ENCODE data around the gene KMT5C. TPM values are rescaled to one million over a fixed set of nuclear protein-coding genes. Genes with fewer than 3 reads are reported as not detected.
A peak's percentile ranks its signal among the peaks of the same experiment; 100 is the strongest.

KMT5C gene
- polyA plus RNA-seq = 1 to 10 TPM in 2 of 3 donors, under 1 TPM in 1; 0.79 to 2.2 (median 2.1) TPM

DNA sequence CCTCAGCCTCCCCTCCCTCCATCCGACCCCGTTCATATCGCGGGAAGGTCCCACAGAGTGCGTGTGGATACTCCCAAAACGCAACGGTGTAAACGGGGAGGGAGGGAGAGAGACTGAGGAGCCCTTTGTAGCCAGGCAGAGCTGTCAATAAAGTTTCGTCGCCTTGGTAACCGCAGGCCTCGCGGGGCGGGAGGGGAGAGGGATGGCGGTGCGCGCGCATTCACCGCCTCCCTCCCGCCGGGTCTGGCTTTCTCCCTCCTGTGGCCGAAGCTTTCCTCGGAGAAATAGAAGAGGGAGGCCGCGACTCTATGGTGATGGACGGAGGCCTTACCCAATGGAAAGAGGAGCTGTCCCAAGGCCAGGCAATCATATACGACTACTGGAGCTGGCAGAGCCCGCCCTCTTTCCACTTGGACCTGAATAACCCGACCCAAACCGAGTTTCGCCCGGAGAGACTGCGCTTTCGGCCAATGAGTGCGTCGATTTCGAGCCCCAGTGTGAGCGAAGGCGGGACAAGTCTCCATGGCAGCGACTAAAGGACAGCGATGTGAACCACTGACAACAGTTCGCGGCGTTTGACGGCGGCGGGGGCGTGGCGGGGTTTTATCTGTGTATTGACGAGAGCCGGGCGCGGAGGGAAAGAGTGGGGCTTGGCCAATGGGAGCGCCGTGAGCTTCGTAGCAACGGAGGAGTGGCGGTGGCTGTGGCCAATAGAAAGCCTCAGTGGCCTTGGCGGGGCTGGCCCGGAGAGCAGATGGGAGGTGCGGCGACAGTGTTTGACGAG lies at the start of gene KMT5C:
KMT5C (plus strand) TSS at position 772 of the 784 bp plus-strand sequence. CDS start 2,061 bp downstream, outside the sequence.
- no peaks in the 10 kb centered on the region for H3K36me3 Mint-ChIP-seq
- DNase-seq = peak; percentile 100
- H3K4me3 Mint-ChIP-seq = peak within 1 kb of the TSS; percentile 92 to 99 (median 96)
- peaks cover 27 to 34% of the 10 kb centered on the region in 2 donors for H3K4me1 Mint-ChIP-seq
- peak within 1 kb of the TSS; percentile 97 to 100 (median 99) for H3K27ac Mint-ChIP-seq
- H3K27me3 Mint-ChIP-seq (ENCODE audit: low read depth in 3 of 3) = peaks cover 22 to 29% (median 22%) of the 10 kb centered on the region in 3 donors
- no peaks in the 10 kb centered on the region for H3K9me3 Mint-ChIP-seq

DNA sequence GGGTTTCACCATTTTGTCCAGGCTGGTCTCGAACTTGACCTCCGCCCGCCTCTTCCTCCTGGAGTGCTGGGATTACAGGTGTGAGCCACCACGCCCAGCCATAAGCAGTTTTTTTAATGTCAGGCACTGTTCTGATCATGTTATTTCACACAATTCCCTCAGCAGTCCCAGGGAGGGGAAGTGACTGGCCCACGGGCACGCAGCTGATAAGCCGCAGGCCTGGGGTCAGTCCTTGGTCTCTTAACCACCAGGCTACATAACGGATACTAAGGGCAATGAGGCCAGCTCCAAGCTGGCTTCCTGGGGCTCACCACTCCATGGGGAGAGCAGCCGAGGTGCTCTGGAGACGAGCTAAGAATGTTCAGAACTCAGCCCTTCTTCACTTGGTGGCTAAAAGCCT lies 42.4 kb upstream of the KMT5C start:
- H3K27ac Mint-ChIP-seq = no peak overlapping the region
- peaks cover 3 to 10% (median 5%) of the 10 kb centered on the region in 3 donors for H3K27me3 Mint-ChIP-seq (ENCODE audit: low read depth in 3 of 3)
- H3K4me1 Mint-ChIP-seq = peaks cover 10 to 11% of the 10 kb centered on the region in 2 donors
- no peak overlapping the region for H3K4me3 Mint-ChIP-seq
- no peak for DNase-seq
- no peaks in the 10 kb centered on the region for H3K36me3 Mint-ChIP-seq
- no peaks in the 10 kb centered on the region for H3K9me3 Mint-ChIP-seq

DNA sequence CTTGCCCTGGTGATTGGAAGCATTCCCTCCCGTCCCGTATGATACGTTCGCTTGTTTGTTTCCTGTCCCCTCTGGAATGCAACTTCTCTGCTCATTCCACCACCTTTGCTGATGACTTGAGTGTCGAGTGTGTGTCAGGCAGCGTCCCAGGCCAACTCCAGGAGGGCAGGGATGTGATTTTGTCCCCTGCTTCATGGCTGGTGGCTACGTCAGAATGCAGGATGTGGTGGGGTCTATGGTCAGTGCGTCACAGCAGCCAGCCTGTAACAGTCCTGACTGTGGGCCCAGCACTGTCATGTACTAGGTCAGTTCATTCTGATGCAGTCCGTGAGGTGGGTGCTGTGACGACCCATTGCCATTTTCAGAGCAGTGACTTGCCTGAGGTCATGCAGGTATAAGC lies 39.7 kb upstream of the KMT5C start:
- H3K36me3 Mint-ChIP-seq = no peaks in the 10 kb centered on the region
- no peak overlapping the region for H3K4me3 Mint-ChIP-seq
- no peak overlapping the region for H3K27ac Mint-ChIP-seq
- DNase-seq = no peak
- H3K4me1 Mint-ChIP-seq = peaks cover 11 to 12% of the 10 kb centered on the region in 2 donors
- H3K27me3 Mint-ChIP-seq (ENCODE audit: low read depth in 3 of 3) = peaks cover 3 to 9% (median 5%) of the 10 kb centered on the region in 3 donors
- H3K9me3 Mint-ChIP-seq = no peaks in the 10 kb centered on the region

DNA sequence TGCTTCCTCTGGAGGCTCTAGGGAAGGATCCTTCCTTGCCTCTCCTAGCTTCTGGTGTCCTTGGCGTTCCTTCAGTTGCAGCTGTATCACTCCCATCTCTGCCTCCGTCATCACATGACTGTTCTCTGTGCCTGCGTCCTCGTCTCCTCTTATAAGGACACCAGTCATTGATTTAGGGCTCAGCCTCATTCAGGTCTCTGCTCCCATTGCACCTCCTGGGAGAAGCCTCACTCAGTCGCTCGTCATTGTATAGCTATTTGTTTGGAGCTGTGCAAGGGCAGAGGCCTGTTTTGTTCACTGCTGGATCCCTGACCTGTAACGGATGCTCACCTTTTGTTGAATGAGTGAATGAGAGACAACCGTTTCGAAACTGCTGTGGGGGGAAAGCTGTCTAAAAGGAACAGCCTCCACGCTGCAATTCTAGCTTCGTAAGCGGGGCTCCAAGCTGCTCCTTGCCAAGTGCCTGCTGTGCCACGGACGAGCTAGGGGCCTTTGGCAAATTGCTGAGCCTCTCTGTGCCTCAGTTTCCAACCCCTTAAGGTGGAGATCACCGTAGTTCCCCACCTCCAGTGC lies 38.7 kb upstream of the KMT5C start:
- H3K27me3 Mint-ChIP-seq (ENCODE audit: low read depth in 3 of 3) = peaks cover 5 to 9% (median 5%) of the 10 kb centered on the region in 3 donors
- H3K4me1 Mint-ChIP-seq = peaks cover 11 to 12% of the 10 kb centered on the region in 2 donors
- DNase-seq = no peak
- H3K36me3 Mint-ChIP-seq = no peaks in the 10 kb centered on the region
- no peaks in the 10 kb centered on the region for H3K9me3 Mint-ChIP-seq
- peak overlapping the region in 4 of 5 donors; percentile 87 to 92 (median 90) for H3K4me3 Mint-ChIP-seq
- H3K27ac Mint-ChIP-seq = peak overlapping the region in 1 of 6 donors; percentile 92

GRCh38 chr19:55301459-55302317 lies 38.0 kb upstream of the KMT5C start:
- peaks cover 11 to 12% of the 10 kb centered on the region in 2 donors for H3K4me1 Mint-ChIP-seq
- DNase-seq = peak; percentile 92 to 93 (median 92)

GRCh38 chr19:55302318-55302703 lies 37.4 kb upstream of the KMT5C start:
- Mint-ChIP-seq H3K36me3 (no peaks in the 10 kb centered on the region), H3K27ac (peak overlapping the region; percentile 80 to 94 (median 88)), H3K4me1 (peaks cover 11 to 12% of the 10 kb centered on the region in 2 donors), H3K9me3 (no peaks in the 10 kb centered on the region), H3K4me3 (peak overlapping the region; percentile 87 to 95 (median 91)), H3K27me3 (ENCODE audit: low read depth in 3 of 3) (peaks cover 5 to 7% (median 5%) of the 10 kb centered on the region in 3 donors)
- no peak for DNase-seq

More at GRCh38 chr19:55301459-55302317, 38.0 kb upstream of the KMT5C start:
- no peaks in the 10 kb centered on the region for H3K36me3 Mint-ChIP-seq
- H3K27me3 Mint-ChIP-seq (ENCODE audit: low read depth in 3 of 3) = peaks cover 5 to 9% (median 5%) of the 10 kb centered on the region in 3 donors
- H3K9me3 Mint-ChIP-seq = no peaks in the 10 kb centered on the region
- peak overlapping the region; percentile 87 to 95 (median 91) for H3K4me3 Mint-ChIP-seq
- H3K27ac Mint-ChIP-seq = peak overlapping the region; percentile 80 to 94 (median 88)

- Mint-ChIP-seq H3K4me3 (no peak overlapping the region), H3K27ac (no peak overlapping the region), H3K4me1 (peaks cover 11 to 12% of the 10 kb centered on the region in 2 donors), H3K36me3 (no peaks in the 10 kb centered on the region), H3K27me3 (ENCODE audit: low read depth in 3 of 3) (peaks cover 5 to 7% (median 5%) of the 10 kb centered on the region in 3 donors), H3K9me3 (no peaks in the 10 kb centered on the region)
- no peak for DNase-seq
Observed at GRCh38 chr19:55303477-55303876, 36.2 kb upstream of the KMT5C start.

GRCh38 chr19:55304279-55304978 lies 35.2 kb upstream of the KMT5C start:
- no peak overlapping the region for H3K4me3 Mint-ChIP-seq
- DNase-seq = no peak
- no peak overlapping the region for H3K27ac Mint-ChIP-seq
- no peaks in the 10 kb centered on the region for H3K9me3 Mint-ChIP-seq
- peaks cover 5 to 7% (median 5%) of the 10 kb centered on the region in 3 donors for H3K27me3 Mint-ChIP-seq (ENCODE audit: low read depth in 3 of 3)
- H3K36me3 Mint-ChIP-seq = no peaks in the 10 kb centered on the region
- H3K4me1 Mint-ChIP-seq = peaks cover 11 to 12% of the 10 kb centered on the region in 2 donors

- no peak for DNase-seq
- H3K9me3 Mint-ChIP-seq = no peaks in the 10 kb centered on the region
- H3K4me3 Mint-ChIP-seq = no peak overlapping the region
- H3K27me3 Mint-ChIP-seq (ENCODE audit: low read depth in 3 of 3) = peaks cover 5 to 7% (median 5%) of the 10 kb centered on the region in 3 donors
- peaks cover 11 to 12% of the 10 kb centered on the region in 2 donors for H3K4me1 Mint-ChIP-seq
- H3K36me3 Mint-ChIP-seq = no peaks in the 10 kb centered on the region
- no peak overlapping the region for H3K27ac Mint-ChIP-seq
Observed at GRCh38 chr19:55304980-55305379, 34.7 kb upstream of the KMT5C start.

- Mint-ChIP-seq H3K4me1 (peaks cover 11 to 12% of the 10 kb centered on the region in 2 donors), H3K4me3 (peak overlapping the region in 1 of 5 donors; percentile 41), H3K27ac (peak overlapping the region in 2 of 6 donors; percentile 20 to 32), H3K27me3 (ENCODE audit: low read depth in 3 of 3) (peaks cover 5 to 7% (median 5%) of the 10 kb centered on the region in 3 donors), H3K36me3 (peaks cover 0 to 4% (median 0%) of the 10 kb centered on the region in 3 donors), H3K9me3 (no peaks in the 10 kb centered on the region)
- DNase-seq = peak; percentile 31 to 40 (median 32)
Observed at GRCh38 chr19:55305491-55305890, 34.2 kb upstream of the KMT5C start.

DNA sequence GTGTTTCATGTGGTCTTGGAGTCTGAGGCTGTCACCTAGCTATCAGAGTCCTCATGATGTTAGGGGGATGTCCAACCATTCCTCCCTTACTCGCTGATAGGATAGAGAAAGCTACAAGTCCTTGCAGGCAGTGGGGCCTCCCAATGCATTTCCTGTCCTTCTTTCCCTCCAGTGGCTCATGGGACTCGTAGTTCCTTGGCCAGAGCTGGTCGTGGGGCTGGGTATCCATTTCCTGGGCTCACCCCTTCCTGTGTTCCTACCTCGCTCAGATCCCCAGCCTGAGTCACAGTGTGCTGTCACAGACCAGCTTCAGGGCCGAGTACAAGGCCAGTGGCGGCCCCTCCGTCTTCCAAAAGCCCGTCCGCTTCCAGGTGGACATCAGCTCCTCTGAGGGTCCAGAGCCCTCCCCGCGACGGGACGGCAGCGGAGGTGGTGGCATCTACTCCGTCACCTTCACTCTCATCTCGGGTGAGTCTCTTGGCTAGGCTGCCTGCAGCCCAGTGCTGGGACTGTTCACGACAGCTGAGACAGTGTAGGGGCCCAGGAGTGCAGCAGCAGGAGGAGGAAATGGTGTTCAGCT lies 33.6 kb upstream of the KMT5C start:
- H3K9me3 Mint-ChIP-seq = no peaks in the 10 kb centered on the region
- H3K27me3 Mint-ChIP-seq (ENCODE audit: low read depth in 3 of 3) = peaks cover 4 to 5% (median 5%) of the 10 kb centered on the region in 3 donors
- peaks cover 0 to 4% (median 0%) of the 10 kb centered on the region in 3 donors for H3K36me3 Mint-ChIP-seq
- H3K27ac Mint-ChIP-seq = no peak overlapping the region
- DNase-seq = no peak
- no peak overlapping the region for H3K4me3 Mint-ChIP-seq
- H3K4me1 Mint-ChIP-seq = peaks cover 11% of the 10 kb centered on the region in 2 donors

GRCh38 chr19:55306712-55307111 lies 33.0 kb upstream of the KMT5C start:
- no peak overlapping the region for H3K4me3 Mint-ChIP-seq
- H3K27me3 Mint-ChIP-seq (ENCODE audit: low read depth in 3 of 3) = peaks cover 2 to 3% (median 3%) of the 10 kb centered on the region in 3 donors
- peaks cover 0 to 4% (median 0%) of the 10 kb centered on the region in 3 donors for H3K36me3 Mint-ChIP-seq
- H3K4me1 Mint-ChIP-seq = peaks cover 4 to 6% of the 10 kb centered on the region in 2 donors
- H3K9me3 Mint-ChIP-seq = no peaks in the 10 kb centered on the region
- H3K27ac Mint-ChIP-seq = no peak overlapping the region
- DNase-seq = no peak

Measured in immature natural killer cell (primary cell).